Measurements from ENCODE around the gene ACKR2.

The ACKR2 gene

DNA sequence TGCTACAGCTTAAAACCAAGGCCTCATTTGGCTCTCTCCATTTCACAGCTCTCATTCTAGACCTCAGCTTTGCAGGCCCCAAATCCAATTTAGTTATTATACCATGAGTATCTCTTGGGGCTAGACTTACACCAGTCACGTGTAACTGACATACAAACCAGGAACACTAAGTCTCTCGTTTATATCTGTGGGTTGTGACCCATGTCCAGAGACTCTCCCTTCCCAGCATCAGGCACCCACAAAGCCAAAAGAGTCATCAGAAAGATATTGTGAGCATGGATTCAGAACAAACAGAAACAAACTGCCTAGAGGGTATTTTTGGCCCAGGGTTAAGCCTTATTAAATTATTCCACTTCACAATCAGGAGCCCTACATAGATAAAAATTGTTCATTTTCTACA is 30.6 kb upstream of the ACKR2 start:
- no peak for ATAC-seq (ENCODE audit: insufficient read depth, low read depth)
- DNase-seq = no peak
- peaks cover 26% of the 10 kb centered on the region; the same call in 1 of the 2 replicates for H3K36me3 ChIP-seq (ENCODE audit: insufficient read depth, low read length)

DNA sequence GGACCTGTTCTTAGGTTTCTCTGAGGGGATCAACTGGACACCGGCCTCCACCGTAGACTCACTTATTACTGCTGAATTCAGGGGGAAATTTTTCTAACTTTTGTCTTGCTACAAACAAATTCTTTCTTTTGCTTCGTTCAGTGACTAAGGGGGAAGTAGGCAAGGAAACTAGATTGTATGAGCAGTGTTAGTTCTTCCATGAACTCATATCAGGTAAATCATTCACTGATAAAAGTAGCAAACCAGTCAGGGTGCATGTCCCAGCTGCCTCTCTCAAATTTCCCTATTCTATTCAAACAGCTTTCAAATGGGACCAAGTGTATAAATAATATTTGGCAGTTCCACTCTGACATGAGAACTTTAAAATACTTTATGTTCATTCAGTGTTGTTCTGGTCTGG is 28.8 kb upstream of the ACKR2 start:
- Histone ChIP-seq H4K20me1 (ENCODE audit: insufficient read depth, low read length) (peaks cover 5% of the 10 kb centered on the region), H3K9me3 (ENCODE audit: insufficient read depth, low read length, severe bottlenecking) (no peaks in the 10 kb centered on the region), H3K36me3 (ENCODE audit: insufficient read depth, low read length) (peaks cover 34% of the 10 kb centered on the region; the same call in 1 of the 2 replicates), H3K4me2 (ENCODE audit: insufficient read depth, low read length) (no peak overlapping the region), H3K4me1 (ENCODE audit: insufficient read depth, low read length) (no peaks in the 10 kb centered on the region), H2AFZ (ENCODE audit: low read depth, low read length) (no peak overlapping the region), H3K4me3 (ENCODE audit: low read depth in 1 of 2, low read length in 2 of 2) (no peak overlapping the region), H3K79me2 (ENCODE audit: insufficient read depth, low read length) (no peaks in the 10 kb centered on the region), H3K27ac (ENCODE audit: low read length) (no peak overlapping the region), H3K9ac (ENCODE audit: low read depth, low read length) (no peak overlapping the region), H3K27me3 (ENCODE audit: insufficient read depth, low read length, poor library complexity) (no peaks in the 10 kb centered on the region)
- TF ChIP-seq EZH2 (IDR thresholded peaks at IDR 0.05; ENCODE audit: borderline replicate concordance, low read depth, low read length, severe bottlenecking) = no peak
- TF ChIP-seq, protein P1, sequence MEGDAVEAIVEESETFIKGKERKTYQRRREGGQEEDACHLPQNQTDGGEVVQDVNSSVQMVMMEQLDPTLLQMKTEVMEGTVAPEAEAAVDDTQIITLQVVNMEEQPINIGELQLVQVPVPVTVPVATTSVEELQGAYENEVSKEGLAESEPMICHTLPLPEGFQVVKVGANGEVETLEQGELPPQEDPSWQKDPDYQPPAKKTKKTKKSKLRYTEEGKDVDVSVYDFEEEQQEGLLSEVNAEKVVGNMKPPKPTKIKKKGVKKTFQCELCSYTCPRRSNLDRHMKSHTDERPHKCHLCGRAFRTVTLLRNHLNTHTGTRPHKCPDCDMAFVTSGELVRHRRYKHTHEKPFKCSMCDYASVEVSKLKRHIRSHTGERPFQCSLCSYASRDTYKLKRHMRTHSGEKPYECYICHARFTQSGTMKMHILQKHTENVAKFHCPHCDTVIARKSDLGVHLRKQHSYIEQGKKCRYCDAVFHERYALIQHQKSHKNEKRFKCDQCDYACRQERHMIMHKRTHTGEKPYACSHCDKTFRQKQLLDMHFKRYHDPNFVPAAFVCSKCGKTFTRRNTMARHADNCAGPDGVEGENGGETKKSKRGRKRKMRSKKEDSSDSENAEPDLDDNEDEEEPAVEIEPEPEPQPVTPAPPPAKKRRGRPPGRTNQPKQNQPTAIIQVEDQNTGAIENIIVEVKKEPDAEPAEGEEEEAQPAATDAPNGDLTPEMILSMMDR (IDR thresholded peaks at IDR 0.05; ENCODE audit: borderline replicate concordance, extremely low read depth, low read length, poor library complexity, severe bottlenecking) = no peak
- DNase-seq (no peak), ATAC-seq (ENCODE audit: insufficient read depth, low read depth) (no peak)

More for the DNA sequence above, 30.6 kb upstream of the ACKR2 start:
- no peak overlapping the region for H3K4me3 ChIP-seq (ENCODE audit: low read depth in 1 of 2, low read length in 2 of 2)
- TF ChIP-seq, protein P1 (IDR thresholded peaks at IDR 0.05; ENCODE audit: borderline replicate concordance, extremely low read depth, low read length, poor library complexity, severe bottlenecking) = no peak
- no peak for TF ChIP-seq EZH2 (IDR thresholded peaks at IDR 0.05; ENCODE audit: borderline replicate concordance, low read depth, low read length, severe bottlenecking)
- no peaks in the 10 kb centered on the region for H3K27me3 ChIP-seq (ENCODE audit: insufficient read depth, low read length, poor library complexity)
- no peaks in the 10 kb centered on the region for H3K79me2 ChIP-seq (ENCODE audit: insufficient read depth, low read length)
- H3K9me3 ChIP-seq (ENCODE audit: insufficient read depth, low read length, severe bottlenecking) = no peaks in the 10 kb centered on the region
- H3K27ac ChIP-seq (ENCODE audit: low read length) = no peak overlapping the region
- no peak overlapping the region for H3K9ac ChIP-seq (ENCODE audit: low read depth, low read length)
- H3K4me2 ChIP-seq (ENCODE audit: insufficient read depth, low read length) = no peak overlapping the region
- H2AFZ ChIP-seq (ENCODE audit: low read depth, low read length) = no peak overlapping the region
- H3K4me1 ChIP-seq (ENCODE audit: insufficient read depth, low read length) = no peaks in the 10 kb centered on the region
- peaks cover 5% of the 10 kb centered on the region for H4K20me1 ChIP-seq (ENCODE audit: insufficient read depth, low read length)

DNA sequence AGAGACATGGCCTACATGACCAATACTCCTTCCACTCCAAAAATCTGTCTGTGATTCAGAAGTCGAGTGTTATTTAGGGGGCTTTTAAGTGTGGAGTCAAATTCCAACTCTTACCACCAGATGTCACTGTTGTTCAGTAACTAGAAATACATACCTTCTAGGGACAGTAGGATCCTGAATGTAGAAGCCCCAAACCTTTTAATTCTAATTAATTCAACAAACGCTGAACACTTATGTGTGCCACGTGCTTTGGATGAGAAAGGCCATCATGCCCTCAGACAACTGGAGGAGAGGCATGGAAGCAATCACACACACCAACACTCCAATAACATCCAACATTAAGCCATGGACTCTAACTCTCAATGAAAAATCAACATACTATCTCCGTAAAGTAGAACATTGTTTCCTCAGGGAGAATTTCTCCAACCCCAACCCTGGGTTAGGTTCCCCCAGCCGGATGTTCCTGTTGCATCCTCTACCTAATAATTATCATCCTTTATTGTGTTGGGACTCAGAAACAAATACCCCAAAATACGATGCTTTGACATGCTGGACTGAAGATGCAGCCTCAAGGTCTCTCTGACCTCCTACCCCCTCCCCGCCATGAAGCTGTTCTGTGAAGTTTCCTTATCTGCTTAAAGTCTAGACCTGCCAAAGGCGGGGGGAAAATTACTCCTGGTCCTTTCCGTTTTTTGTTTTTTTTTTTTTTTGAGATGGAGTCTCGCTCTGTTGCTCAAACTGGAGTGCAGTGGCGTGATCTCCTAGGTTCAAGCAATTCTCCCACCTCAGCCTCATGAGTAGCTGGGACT is 28.1 kb upstream of the ACKR2 start:
- Histone ChIP-seq H3K36me3 (ENCODE audit: insufficient read depth, low read length) (peaks cover 41% of the 10 kb centered on the region; the same call in 1 of the 2 replicates), H2AFZ (ENCODE audit: low read depth, low read length) (no peak overlapping the region), H3K4me1 (ENCODE audit: insufficient read depth, low read length) (no peaks in the 10 kb centered on the region), H3K79me2 (ENCODE audit: insufficient read depth, low read length) (no peaks in the 10 kb centered on the region), H3K4me2 (ENCODE audit: insufficient read depth, low read length) (no peak overlapping the region), H3K9me3 (ENCODE audit: insufficient read depth, low read length, severe bottlenecking) (no peaks in the 10 kb centered on the region), H4K20me1 (ENCODE audit: insufficient read depth, low read length) (peaks cover 5% of the 10 kb centered on the region), H3K4me3 (ENCODE audit: low read depth in 1 of 2, low read length in 2 of 2) (no peak overlapping the region), H3K27ac (ENCODE audit: low read length) (no peak overlapping the region), H3K9ac (ENCODE audit: low read depth, low read length) (no peak overlapping the region), H3K27me3 (ENCODE audit: insufficient read depth, low read length, poor library complexity) (no peaks in the 10 kb centered on the region)
- ATAC-seq (ENCODE audit: insufficient read depth, low read depth) (peak; percentile 96), DNase-seq (peak; percentile 29)
- TF ChIP-seq, protein P1 (IDR thresholded peaks at IDR 0.05; ENCODE audit: borderline replicate concordance, extremely low read depth, low read length, poor library complexity, severe bottlenecking) = peak; percentile 83
- TF ChIP-seq EZH2 (IDR thresholded peaks at IDR 0.05; ENCODE audit: borderline replicate concordance, low read depth, low read length, severe bottlenecking) = no peak

All from DND-41 (cell line).